Measurements from ENCODE around the gene DARS2.
"Not testable (repeated sequence)": the region's sequence is repeated elsewhere in the genome, so short reads cannot be mapped to it uniquely, and the experiment has no call there.

DARS2 gene

GRCh38 chr1:173824315-173825081 is at the start of gene DARS2, which contains the start of gene CENPL:
Gene DARS2 (plus strand): TSS chr1:173824673. CDS start chr1:173825230, 557 bp downstream.
Gene CENPL (minus strand): TSS chr1:173824883. CDS start chr1:173811299, 13,584 bp downstream.
- DNase-seq (ENCODE audit: extremely low read depth in 1 of 2, low read depth in 1 of 2) = peak; percentile 71 to 77

GRCh38 chr1:173775578-173776226 is 48.8 kb upstream of the DARS2 start:
- DNase-seq (ENCODE audit: extremely low read depth in 1 of 2, low read depth in 1 of 2) = no peak

- no peak for DNase-seq (ENCODE audit: extremely low read depth in 1 of 2, low read depth in 1 of 2)
Measured at GRCh38 chr1:173779936-173780335, 44.5 kb upstream of the DARS2 start.

GRCh38 chr1:173784997-173785396 is 39.5 kb upstream of the DARS2 start:
- DNase-seq (ENCODE audit: extremely low read depth in 1 of 2, low read depth in 1 of 2) = no peak

GRCh38 chr1:173789841-173790240 is 34.6 kb upstream of the DARS2 start:
- DNase-seq (ENCODE audit: extremely low read depth in 1 of 2, low read depth in 1 of 2) = no peak

- DNase-seq (ENCODE audit: extremely low read depth in 1 of 2, low read depth in 1 of 2) = no peak
Measured at GRCh38 chr1:173798078-173798477, 26.4 kb upstream of the DARS2 start.

- not testable (repeated sequence) for DNase-seq (ENCODE audit: extremely low read depth in 1 of 2, low read depth in 1 of 2)
Measured at GRCh38 chr1:173799995-173800394, 24.5 kb upstream of the DARS2 start.

GRCh38 chr1:173802961-173803360 is 21.5 kb upstream of the DARS2 start:
- no peak for DNase-seq (ENCODE audit: extremely low read depth in 1 of 2, low read depth in 1 of 2)

GRCh38 chr1:173813654-173814053 is 10.8 kb upstream of the DARS2 start:
- not testable (repeated sequence) for DNase-seq (ENCODE audit: extremely low read depth in 1 of 2, low read depth in 1 of 2)

- no peak for DNase-seq (ENCODE audit: extremely low read depth in 1 of 2, low read depth in 1 of 2)
Measured at GRCh38 chr1:173818459-173818858, 6.0 kb upstream of the DARS2 start.

- no peak for DNase-seq (ENCODE audit: extremely low read depth in 1 of 2, low read depth in 1 of 2)
Measured at GRCh38 chr1:173821680-173822079, 2.8 kb upstream of the DARS2 start.

GRCh38 chr1:173823781-173824314 is 625 bp upstream of the DARS2 start:
- DNase-seq (ENCODE audit: extremely low read depth in 1 of 2, low read depth in 1 of 2) = no peak

- no peak for DNase-seq (ENCODE audit: extremely low read depth in 1 of 2, low read depth in 1 of 2)
Measured at GRCh38 chr1:173827611-173828010, 3.1 kb downstream of the DARS2 start.

GRCh38 chr1:173832748-173833147 is 8.3 kb downstream of the DARS2 start:
- DNase-seq (ENCODE audit: extremely low read depth in 1 of 2, low read depth in 1 of 2) = no peak

GRCh38 chr1:173852105-173852504 is 27.6 kb downstream of the DARS2 start:
- DNase-seq (ENCODE audit: extremely low read depth in 1 of 2, low read depth in 1 of 2) = no peak

- no peak for DNase-seq (ENCODE audit: extremely low read depth in 1 of 2, low read depth in 1 of 2)
Measured at GRCh38 chr1:173853074-173853473, 28.6 kb downstream of the DARS2 start.

- DNase-seq (ENCODE audit: extremely low read depth in 1 of 2, low read depth in 1 of 2) = no peak
Measured at GRCh38 chr1:173856014-173856413, 31.5 kb downstream of the DARS2 start.

GRCh38 chr1:173856903-173857302 is 32.4 kb downstream of the DARS2 start:
- DNase-seq (ENCODE audit: extremely low read depth in 1 of 2, low read depth in 1 of 2) = no peak

GRCh38 chr1:173857363-173857917 is 33.0 kb downstream of the DARS2 start:
- DNase-seq (ENCODE audit: extremely low read depth in 1 of 2, low read depth in 1 of 2) = no peak

GRCh38 chr1:173859547-173859946 is 35.1 kb downstream of the DARS2 start:
- not testable (repeated sequence) for DNase-seq (ENCODE audit: extremely low read depth in 1 of 2, low read depth in 1 of 2)

GRCh38 chr1:173860065-173860464 is 35.6 kb downstream of the DARS2 start:
- DNase-seq (ENCODE audit: extremely low read depth in 1 of 2, low read depth in 1 of 2) = no peak

GRCh38 chr1:173861731-173862145 is 37.3 kb downstream of the DARS2 start:
- no peak for DNase-seq (ENCODE audit: extremely low read depth in 1 of 2, low read depth in 1 of 2)
